GM19397 (cell line): ENCODE data around the gene HIBADH.
"Not testable (repeated sequence)": the region's sequence is repeated elsewhere in the genome, so short reads cannot be mapped to it uniquely, and the experiment has no call there.

Experiments used
- ATAC-seq: cut with Tn5 transposase; IDR thresholded peaks from one replicate; pipeline ENCODE4 v1.9.1; 2021; ENCODE audit warnings: mild to moderate bottlenecking, moderate library complexity; ENCODE audit not compliant: unreplicated experiment

HIBADH gene

DNA sequence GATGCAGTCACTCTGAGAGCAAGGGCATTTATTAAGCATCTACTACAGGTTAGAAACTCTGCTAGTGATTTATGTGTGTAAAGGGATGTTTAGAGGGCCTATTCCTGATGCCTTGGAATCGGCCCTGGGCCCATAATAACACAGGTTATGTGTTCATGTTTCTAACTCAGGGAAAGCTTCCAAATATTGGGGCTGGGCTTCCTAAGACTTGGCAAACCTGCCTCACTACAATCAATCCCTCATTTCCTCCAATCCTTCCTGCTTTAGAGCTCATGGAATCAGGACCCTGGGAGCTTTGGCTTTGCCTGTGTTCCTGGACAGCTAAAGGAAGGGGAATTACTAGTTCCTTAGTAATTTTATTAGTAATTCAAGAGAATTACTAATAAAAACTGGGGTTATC lies 148.8 kb downstream of the HIBADH start:
- no peak for ATAC-seq

DNA sequence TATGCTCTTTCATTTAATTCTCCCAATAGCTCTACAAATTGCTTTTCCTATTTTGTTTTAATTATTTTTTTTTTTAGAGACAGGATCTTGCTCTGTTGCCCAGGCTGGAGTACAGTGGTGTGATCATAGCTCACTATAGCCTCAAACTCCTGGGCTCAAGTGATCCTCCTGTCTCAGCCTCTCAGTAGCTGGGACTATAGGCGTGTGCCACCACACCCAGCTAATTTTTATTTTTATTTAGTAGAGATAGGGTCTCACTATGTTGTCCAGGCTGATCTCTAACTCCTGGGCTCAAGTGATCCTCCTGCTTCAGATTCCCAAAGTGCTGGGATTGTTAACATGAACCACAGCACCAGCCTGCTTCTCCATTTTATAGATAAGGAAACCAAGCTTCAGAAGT lies 151.3 kb downstream of the HIBADH start:
- not testable (repeated sequence) for ATAC-seq

- ATAC-seq = no peak
Observed at GRCh38 chr7:27510541-27510940, 152.1 kb downstream of the HIBADH start.

- not testable (repeated sequence) for ATAC-seq
Observed at GRCh38 chr7:27501879-27502278, 160.8 kb downstream of the HIBADH start.

- ATAC-seq = no peak
Observed at GRCh38 chr7:27501001-27501400, 161.7 kb downstream of the HIBADH start.

GRCh38 chr7:27492224-27492623 lies 170.5 kb downstream of the HIBADH start:
- ATAC-seq = no peak

- ATAC-seq = no peak
Observed at GRCh38 chr7:27491534-27491933, 171.1 kb downstream of the HIBADH start.

- ATAC-seq = no peak
Observed at GRCh38 chr7:27487509-27487908, 175.2 kb downstream of the HIBADH start.

DNA sequence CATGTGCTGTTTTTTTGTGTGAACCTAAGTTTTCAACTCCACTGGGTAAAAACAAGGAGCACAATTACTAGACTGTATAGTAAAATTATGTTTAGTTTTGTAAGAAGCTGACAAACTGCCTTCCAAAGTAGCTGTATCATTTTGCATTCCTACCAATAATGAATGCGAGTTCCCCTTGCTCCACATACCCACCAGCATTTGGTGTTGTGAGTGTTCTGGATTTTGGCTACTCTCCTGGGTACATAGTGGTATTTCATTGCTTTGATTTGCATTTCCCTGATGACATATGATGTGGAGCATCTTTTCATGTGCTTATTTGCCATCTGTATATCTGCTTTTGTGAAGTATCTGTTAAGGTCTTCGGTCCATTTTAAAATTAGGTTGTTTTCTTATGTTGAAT lies 178.2 kb downstream of the HIBADH start:
- ATAC-seq = no peak

GRCh38 chr7:27482219-27482618 lies 180.5 kb downstream of the HIBADH start:
- ATAC-seq = no peak

- ATAC-seq = no peak
Observed at GRCh38 chr7:27478556-27478955, 184.1 kb downstream of the HIBADH start.

GRCh38 chr7:27478084-27478483 lies 184.6 kb downstream of the HIBADH start:
- ATAC-seq = no peak

DNA sequence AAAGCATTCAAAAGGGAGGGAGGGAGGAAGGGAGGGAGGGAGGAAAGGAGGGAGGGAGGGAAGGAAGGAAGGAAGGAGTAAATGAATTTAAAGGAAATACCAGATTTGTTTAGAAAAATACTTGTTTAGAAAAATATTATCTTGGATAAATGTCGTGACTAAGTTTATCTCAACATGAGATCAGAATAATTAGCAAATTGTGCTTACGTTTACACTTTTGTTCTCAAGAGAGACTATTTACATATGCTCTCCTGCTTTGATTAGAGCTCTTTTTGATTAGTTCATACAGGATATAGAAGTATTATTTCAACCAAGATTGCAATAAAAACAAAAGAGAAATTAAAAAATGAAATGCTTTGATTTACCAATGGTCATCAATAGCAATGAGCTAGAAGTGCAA lies 186.2 kb downstream of the HIBADH start:
- no peak for ATAC-seq
